GM18505 (cell line): Measurements from ENCODE around the gene TMEM178A.

ENCODE experiments used
- ATAC-seq: cut with Tn5 transposase; IDR thresholded peaks from one replicate; pipeline ENCODE4 v1.9.1; 2021; ENCODE audit not compliant: unreplicated experiment
- POLR2A ChIP-seq: IDR thresholded peaks from 4 replicates; pipeline ENCODE4 v1.6.1; 2011; ENCODE audit warnings: borderline replicate concordance; ENCODE audit not compliant: insufficient read depth, insufficient read length; ENCODE audit errors: extremely low read depth

TMEM178A gene

DNA sequence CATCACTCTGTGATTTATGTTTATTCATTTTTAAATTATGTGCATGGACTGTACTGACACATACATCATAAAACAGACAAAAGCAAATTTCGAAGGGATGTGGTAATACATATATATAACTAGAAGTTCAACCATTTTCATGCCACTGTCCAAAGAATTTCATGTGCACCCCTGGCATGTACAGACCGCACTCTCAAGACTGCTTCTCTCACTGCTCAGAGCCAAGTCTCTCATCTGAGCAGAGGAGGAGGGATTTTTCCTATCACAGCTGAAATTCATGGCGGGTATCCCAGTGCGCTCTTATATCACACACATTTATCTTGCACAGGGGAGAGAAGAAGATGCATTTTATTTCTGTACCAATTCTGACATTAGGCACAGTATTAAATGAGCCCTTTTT is 5.9 kb downstream of the TMEM178A start:
- no peak for ATAC-seq
- no peak for TF ChIP-seq POLR2A

DNA sequence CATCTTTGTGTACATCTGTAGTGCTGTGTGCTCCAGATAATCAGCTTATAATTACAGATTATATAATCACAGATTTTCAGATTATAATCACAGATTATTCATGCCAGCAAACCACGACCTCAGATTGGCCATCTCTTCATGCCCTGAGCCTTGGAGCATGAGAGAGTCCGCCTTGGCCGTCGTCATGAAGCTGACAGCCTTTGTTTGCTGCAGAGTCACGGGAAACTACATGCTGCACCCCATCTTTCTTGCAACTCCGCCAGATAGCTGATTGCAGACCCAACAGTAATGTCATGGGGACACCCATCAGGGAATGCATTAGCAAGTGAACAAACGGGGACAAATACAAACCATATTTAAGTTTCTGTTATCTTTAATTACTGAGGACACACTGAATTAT is 7.3 kb downstream of the TMEM178A start:
- no peak for ATAC-seq

DNA sequence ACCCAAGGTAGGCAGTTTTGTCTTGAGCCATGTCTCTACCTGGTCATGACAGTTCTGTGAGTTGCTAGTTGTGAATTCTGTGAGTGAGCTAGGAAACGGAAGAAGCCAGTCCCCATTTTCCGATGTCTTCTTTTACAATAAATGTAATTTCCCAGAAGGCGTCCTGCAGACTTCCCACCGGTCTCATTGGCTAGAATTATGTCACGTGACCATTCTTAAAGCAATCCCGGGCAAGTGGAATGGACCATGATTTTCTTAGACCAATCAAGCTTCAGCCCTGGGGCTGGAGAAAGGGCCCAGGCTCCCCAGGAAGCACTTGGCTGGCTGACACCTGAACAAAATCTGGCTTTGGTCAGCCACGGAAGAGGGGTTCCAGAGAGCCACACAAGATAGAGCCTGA is 10.6 kb downstream of the TMEM178A start:
- ATAC-seq, result no peak

More for the DNA sequence above, 7.3 kb downstream of the TMEM178A start:
- TF ChIP-seq POLR2A, result no peak

DNA sequence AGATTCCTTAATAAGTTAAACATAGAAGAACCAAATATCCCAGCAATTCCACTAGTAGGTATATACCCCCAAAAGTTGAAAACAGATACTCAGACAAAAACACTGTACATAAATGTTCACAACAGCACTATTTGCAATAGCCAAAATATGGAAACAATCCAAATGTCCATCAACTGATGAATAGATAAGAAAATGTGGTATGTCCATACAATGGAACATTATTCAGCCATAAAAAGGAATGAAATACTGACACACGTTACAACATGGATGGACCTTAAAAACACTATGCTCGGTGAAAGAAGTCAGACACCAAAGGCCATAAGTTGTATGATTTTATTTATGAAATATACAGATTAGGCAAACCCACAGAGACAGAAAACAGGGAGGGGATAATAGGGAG is 12.5 kb downstream of the TMEM178A start:
- no peak for TF ChIP-seq POLR2A
- ATAC-seq, result no peak

More for the DNA sequence above, 10.6 kb downstream of the TMEM178A start:
- TF ChIP-seq POLR2A, result no peak

DNA sequence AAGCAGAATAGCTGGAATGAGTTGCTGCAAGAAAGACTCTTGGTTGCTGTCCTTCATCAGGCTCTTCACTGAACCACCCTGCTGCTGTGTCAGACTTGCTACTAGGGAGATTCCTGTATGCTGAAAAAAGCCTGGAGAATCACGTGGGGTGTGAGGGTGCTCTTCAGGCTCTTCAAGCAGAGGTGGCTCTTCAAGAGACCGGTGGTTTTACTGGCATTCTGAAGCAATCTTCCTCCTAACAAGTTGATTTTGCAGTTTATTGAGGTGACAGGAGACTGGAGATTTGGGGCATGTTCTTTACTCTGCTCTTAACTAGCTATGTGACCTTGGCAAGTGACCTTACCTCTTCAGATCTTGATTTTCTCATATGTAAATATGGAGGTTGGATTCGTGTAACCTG is 14.1 kb downstream of the TMEM178A start:
- ATAC-seq, result no peak
- no peak for TF ChIP-seq POLR2A

DNA sequence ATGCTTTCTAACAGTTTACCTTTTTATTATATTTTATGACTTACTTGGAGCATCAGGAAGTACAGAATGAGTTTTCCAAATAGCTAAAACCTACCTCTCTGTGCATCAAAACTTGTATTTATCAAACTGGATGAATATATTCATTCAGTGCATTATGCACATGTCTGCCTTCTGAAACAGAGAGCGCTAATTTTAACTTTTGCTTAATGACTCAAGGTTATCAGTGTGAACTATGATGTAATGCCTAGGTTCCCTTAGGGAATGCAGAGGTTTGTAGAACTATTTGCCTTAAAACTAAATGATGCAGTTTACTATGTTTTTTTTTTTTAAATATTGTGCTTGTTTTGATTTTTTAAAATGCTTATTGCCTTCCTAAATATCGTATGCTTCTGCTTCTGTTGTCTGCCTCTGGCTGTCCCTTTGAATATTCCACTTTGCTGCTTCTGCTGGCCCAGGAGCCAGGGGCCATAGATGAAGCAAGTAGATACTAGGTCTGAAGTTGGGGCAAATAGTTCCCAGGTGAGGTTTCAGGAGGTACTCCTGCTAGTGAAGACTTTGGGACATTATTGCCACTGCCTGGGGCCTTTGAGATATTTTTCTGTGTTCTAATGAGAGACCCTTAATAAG is 16.5 kb downstream of the TMEM178A start:
- ATAC-seq, result no peak
- TF ChIP-seq POLR2A, result no peak

DNA sequence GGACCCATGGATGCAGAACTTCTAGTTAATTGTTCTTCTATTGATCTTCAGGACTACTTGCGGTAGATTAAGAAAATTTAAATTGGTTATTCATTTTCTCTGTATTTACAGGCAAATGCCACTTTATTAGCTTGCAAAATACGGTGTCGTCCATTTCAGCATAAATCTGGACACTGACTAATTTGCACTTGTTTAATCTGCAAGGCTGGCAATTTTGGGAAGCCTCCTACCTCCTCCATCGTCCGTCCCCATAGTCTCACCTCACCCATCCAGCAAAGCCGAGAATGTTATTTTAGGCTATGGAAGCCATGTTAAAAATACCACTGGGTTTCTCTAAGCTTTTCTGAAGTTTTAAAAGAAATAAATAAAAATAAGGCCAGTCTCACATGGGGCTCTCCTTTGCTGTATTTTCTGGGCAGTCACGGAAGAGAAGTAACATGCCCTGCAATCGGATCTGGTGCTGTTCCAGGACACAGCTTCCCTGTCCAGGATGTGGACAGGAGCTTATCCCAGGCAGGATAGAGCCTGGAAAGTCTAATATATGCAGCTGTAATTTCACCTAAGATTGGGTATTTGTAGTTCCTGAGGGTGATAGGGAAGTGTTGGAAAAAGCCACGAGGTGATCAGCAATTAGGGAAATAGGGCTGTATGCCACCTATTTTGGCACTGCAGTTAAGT is 17.4 kb downstream of the TMEM178A start:
- ATAC-seq, result no peak

DNA sequence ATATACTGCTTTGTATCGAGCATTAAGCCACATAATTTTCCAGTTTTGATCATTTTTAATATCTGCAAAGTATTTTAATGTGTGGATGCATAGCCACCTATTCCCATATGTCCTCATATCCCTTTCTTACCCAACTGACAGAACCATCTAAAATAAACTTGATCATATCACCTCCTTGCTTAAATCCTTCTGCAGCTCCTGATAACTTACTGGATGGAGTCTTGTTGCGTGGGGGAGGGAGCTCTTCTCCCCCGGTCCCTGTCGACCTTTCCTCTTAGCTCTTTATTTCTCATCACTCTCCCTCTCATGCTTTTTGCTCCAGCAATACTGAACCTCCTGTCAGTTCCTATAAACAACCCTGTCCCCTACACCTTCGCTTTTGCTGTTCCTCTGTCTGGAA is 18.7 kb downstream of the TMEM178A start:
- no peak for TF ChIP-seq POLR2A

More for the DNA sequence above, 17.4 kb downstream of the TMEM178A start:
- TF ChIP-seq POLR2A, result no peak

DNA sequence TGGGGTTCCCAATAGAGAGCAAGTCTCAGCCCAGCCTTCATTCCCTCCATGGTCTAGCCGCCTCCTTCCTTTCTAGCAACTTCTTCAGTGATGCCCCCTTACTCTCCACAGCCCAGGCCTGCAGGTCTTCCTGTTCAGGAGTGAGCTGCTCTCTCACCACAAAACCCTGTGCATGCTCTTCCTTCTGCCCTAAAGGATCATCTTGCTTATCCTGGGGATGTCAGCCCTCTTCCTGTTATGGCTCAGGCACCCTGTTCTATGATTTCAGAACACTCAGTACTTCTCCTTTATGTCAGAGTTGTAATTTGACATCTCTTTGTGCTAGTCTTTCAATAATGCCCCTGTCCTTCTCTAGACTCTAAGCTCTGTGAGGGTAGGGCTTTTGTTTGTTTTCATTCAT is 19.4 kb downstream of the TMEM178A start:
- ATAC-seq, result no peak
- TF ChIP-seq POLR2A, result no peak

More for the DNA sequence above, 18.7 kb downstream of the TMEM178A start:
- ATAC-seq, result no peak

DNA sequence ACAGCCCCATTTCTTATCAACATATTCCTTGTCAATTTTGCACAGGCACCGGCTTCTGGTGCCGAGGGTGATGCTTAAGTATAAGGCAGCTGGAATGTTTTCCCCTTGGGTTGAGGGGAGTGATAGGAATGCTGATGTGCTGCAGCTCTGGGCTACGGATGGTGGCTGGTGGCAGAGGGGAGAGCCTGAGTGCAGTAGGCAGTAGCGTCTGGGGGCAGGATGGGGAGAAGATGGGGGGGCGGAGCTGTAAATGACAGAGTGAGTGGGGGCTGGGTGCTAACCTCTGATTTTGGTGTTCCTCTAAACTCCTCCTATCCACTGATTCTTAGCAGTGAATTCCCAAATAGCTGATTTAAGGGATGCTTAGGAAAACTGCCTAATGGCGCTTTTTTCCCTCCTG is 20.7 kb downstream of the TMEM178A start:
- no peak for TF ChIP-seq POLR2A
- no peak for ATAC-seq

DNA sequence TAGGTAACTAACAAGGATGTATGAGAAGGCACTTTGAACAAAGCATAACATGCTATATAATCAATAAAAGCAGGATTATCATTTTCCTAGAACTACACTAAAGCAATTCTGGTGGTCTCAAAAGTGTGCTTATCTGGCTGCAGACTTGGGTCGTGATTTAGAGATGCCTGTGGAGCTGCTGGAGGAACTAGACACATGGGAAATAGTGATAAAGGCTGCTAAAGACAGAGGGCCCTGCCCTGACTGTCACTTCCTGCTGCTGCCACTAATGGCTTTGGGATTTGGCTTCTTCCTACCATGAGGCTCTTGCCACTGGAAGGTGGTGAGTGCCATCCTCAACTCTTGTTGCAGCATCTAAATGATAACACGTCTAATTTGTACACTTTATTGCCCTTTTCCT is 22.5 kb downstream of the TMEM178A start:
- TF ChIP-seq POLR2A, result no peak
- ATAC-seq, result no peak

DNA sequence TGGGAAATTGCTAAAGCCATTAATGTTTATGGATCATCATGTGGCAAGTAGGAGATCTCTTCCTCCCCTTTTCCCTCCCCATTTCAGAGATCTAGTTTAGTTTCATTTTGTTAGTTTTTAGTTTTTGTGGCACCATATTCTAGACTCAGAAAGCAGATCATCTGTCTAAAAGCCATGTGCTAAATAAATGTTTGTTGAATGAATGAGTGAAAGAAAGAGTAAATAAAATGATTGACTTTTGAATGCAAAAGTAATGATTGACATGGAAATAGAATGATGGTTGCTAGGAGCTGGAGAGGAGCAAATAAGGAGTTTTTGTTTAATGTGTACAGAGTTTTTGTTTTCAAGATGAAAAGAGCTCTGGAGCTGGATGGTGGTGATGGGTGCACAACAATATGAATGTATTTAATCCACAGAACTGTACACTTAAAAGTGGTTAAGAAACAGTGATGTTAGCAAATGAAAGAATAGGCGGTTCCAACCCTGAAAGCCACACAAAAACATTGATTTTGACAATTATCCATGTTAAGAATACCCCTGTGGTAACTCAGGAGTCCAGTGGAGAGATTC is 23.6 kb downstream of the TMEM178A start:
- no peak for ATAC-seq
- TF ChIP-seq POLR2A, result no peak

DNA sequence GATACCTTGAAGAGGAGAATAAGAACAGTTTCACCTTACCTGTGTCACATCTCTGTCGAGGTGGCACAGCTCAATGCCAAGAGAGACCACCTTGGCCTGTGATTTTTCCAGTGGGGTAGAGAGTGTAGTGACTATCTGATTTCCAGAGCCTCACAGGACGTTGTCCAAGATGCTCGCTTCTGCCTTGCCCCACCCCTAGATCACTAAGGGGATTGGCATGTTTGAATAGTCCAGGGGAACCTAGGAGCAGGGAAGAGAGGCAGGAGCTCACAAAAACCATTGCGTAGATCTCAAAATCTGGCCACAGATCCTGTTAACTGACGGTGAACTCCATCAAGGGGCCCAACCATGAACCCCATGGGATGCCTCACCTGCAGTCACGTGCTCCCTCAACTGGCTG is 24.2 kb downstream of the TMEM178A start:
- ATAC-seq, result no peak
- TF ChIP-seq POLR2A, result no peak

DNA sequence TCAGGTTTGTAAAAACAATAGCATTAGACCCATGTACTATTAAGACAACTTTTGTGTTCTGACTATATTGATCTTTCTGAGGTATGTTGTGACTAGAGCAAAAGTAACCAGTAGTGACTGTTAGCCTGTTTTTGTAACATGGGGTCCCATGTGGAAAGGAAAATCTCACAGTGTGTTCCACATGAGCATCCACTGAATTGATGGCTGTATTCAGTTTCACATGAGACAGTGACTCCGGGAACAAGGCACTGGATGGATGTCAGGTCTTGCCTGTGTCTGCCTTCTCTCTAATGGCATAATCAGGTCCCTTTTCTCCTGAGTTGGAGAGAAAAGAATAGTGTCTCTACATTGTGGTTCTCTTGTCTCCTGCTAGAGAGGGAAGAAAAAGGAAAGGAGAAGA is 27.5 kb downstream of the TMEM178A start:
- no peak for TF ChIP-seq POLR2A
- no peak for ATAC-seq
